Measurements from ENCODE around the gene AGPAT3.

The AGPAT3 gene

DNA sequence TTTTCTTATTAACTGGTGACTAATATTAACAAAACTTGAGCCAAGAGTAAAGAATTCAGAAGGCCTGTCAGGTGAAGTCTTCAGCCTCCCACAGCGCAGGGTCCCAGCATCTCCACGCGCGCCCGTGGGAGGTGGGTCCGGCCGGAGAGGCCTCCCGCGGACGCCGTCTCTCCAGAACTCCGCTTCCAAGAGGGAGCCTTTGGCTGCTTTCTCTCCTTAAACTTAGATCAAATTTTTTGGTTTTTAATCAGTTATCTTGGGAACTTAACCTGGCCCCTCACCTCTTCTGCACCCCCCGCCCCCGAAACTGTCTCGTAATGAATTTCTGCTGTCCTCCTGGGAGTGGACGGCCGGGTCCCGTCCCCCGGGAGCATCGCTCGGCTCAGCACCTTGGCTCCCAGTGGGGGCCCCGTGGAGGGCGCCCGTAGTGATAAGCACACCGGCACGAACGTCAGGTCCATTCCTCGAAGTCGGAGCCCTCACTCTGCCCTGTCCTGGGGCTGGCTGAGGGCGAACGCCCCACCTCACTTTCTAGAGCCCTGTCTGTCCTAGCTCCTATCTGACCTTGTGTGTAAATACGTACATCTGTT, 117.6 kb downstream of the AGPAT3 start:
- DNase-seq, result no peak

- DNase-seq, result no peak
These were observed 118.4 kb downstream of the AGPAT3 start for GRCh38 chr21:43983390-43983789.

GRCh38 chr21:43983860-43984420, 118.9 kb downstream of the AGPAT3 start:
- no peak for DNase-seq

DNA sequence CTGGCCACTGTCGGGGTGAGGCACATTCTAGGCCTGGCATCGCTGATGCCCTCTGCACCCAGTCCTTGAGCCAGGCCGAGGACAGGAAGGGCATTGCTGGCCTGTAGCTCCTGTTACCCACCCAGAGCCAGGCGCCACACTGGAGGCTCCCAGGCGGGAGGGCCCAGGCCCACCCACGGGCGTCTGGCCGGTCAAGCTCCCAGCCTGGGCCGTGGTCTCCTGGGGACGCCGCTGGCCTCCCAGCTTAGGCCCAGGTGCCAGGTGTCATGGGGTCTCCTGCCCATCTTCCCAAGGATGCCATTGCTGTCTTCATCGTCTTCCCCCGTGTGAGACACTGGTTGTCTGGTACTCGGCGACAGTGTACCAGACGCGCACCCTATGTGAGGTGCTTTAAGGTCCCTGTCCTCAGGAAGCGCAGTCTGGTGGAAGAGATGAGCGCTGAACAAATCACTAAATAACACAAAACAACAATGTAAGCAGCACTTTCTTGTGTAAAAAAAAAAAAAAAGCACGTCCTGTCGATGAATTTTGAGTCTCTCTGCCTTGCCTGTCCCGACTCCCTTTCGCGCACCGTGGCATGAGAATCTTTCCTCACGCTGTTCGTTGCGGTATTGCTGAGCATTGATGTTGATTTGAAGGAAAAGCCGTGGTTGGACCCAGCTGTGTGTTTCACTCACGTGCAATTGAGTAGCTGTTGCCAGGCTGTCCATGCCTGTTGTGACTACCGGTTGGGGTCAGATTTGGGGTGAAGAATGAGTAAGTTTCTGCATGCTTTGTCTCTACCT, 120.1 kb downstream of the AGPAT3 start:
- DNase-seq, result no peak

DNA sequence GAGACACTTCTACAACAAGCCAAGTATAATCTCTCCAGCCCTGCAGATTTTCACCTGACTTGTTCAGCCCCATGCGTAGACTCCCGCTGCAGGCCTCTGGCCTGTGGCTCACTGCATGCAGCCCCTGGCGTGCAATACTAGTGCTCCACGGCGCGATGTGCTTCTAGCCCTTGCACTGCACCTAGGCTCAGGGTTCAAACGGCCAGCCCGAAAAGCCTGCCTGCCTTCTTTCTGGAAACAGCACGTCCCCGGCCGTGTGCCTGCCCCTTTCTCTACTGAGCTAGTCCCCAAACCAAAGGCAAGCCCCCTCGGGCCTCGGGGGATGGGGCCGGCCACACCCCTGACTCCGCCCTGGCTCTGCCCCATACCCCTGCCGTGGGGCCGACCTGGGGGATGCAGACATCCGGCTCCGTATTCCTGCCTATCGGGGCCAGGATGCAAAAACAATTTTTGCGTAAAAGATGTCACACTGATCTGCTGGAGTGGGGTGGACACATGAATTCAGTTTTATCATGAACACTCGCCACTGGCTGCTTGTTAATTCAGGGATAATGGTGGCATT, 120.7 kb downstream of the AGPAT3 start:
- DNase-seq, result no peak

DNA sequence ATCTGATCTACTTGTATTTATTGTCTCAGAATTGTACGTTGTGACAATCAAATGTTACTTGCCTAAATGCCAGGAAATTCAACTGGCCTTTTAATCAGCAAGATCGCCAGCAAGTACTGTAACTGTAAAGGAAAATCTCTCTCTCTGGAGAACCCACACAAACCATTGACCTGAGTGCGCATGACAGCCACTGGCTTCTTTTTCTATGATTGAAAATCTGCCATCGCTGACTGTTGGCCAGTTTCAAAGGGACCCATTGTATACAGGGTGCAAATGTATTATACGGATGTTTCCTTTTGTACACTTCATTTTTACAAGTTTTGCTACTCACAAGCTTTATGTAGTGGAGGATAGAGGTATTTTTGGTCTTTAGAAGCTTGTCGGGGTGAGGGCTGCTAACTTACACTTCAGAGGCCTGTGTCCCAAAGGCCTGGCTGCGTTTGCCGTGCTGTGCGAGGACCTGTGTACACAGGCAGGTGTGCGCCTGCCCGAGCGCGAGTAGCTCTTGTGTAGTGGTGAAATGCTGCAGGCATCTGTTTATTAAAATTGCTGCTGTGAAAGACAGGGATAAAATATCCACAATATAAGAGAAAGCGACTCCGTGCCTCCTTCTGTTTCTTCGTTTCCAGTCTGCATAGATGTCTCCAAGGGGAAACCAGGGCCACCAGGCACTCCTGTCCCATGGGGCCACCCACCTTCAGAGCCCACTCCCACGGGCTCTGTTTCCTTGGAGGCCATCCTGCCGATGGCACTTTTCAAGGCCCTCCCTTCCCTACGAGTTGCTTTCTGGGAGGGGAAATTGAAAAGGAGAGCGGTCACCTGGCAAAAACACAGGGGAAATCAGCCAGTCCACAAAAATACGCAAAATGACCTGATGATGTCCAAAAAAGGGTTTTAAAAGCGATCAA, 121.8 kb downstream of the AGPAT3 start:
- no peak for DNase-seq

GRCh38 chr21:43987509-43987908, 122.5 kb downstream of the AGPAT3 start:
- DNase-seq, result no peak

- no peak for DNase-seq
These were observed 123.0 kb downstream of the AGPAT3 start for GRCh38 chr21:43988016-43988415.

- no peak for DNase-seq
These were observed 123.6 kb downstream of the AGPAT3 start for GRCh38 chr21:43988506-43989230.

- no peak for DNase-seq
These were observed 124.4 kb downstream of the AGPAT3 start for GRCh38 chr21:43989401-43989800.

- DNase-seq, result no peak
These were observed 126.5 kb downstream of the AGPAT3 start for GRCh38 chr21:43991447-43991991.

DNA sequence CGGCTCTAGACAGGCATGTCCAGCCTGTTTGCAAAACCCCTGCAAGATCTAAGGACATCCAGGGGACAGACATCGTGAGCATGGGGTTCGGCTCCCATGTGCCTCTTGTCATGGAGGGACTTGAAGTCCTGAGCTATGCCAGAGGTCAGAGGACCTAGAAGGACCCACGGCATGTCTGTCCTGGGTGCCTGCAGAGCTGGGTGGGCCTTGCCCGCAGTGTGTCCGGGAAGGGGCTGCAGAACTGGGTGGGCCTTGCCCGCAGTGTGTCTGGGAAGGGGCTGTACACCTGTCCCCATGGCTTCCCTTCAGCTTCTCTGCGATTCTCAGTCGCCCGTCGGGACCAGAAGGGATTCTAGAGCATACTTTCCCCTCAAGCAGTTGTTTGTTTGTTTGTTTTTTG, 127.1 kb downstream of the AGPAT3 start:
- DNase-seq, result no peak

GRCh38 chr21:43993420-43993934, 128.5 kb downstream of the AGPAT3 start:
- no peak for DNase-seq

DNA sequence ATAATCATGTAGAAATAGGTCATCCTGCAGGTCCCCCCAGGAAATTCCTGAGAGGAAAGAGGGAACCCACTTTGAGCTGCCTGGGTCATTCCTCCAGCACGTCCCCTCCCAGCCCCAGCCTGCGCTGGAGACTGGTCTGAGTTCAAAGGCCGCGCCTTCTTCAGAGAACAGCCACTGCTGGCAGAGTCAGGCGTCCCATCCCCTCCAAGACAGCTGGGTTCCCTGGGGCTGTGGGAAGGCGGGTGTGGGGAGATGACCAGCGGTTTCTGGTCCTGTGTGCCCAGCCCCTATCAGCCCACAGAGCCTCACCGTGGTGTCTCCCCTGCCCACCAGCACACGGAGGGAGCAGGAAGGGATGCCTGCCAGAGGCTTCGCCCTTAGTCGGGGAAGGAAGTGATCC, 129.1 kb downstream of the AGPAT3 start:
- DNase-seq, result no peak

- DNase-seq, result no peak
These were observed 129.6 kb downstream of the AGPAT3 start for GRCh38 chr21:43994646-43995045.

DNA sequence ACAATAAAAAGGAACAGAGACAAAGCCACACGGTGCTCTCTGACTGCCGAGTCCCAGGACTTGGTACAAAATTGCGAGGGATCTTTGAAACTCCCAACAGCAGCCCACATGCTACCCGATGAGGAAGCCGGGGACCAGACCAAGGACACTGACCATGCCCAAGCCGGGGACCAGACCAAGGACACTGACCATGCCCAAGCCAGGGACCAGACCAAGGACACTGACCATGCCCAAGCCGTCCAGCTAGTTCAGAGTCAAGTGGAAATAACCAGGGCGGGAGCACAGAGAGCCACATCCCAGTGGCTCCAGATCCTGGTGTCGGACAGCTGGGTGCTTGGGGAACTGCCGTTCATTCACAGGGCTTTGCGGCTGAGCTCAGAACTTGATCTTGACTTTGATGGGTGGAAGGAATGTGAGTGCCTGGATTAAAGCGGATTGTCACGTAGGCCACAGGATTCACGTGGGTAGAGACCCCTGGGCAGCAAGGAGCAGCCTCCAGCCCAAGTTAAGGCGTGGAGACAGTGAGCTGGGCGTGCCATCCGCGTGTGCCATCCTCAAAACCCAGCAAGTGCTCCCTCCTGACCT, 130.6 kb downstream of the AGPAT3 start:
- DNase-seq, result no peak

DNA sequence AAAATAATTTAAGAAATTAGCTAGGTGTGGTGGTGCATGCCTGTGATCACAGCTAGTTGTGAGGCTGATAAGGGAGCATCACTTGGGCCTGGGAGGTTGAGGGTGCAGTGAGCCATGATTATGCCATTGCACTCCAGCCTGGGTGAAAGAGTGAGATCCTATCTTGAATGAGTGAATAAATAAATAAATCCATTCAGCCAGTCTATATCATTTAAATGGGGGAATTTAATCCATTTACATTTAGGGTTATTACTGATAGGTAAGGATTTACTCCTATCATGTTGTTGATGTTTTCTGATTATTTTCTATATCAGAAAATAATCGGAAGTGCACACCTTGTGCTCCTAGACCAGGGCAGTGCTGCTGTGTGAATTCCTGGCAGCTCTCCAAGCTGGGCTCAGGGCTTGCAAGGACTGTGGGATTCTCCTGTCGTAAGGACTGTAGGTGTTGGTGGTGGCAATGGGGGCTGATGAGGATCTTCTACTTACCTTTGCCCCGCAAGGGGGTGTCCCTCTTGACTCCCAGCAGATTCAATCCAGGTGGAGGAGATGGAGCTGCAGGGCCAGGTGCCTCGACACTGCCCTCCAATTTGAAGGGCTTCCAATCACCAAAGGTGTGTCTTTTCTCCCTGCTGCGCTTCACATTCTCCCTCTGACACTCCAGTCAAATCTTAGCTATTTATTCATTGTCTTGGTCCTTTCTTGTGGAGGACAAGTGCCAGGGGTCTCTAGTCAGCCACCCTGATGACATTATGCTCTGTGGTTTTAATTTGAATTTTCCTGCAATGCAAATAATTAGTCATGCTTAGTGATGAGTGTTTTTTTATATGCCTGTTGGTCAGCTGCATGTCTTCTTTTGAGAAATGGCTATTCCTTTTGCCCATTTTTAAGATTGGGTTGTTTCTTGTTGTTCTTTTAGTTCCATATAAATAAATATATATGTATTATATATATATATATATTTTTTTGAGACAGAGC, 133.0 kb downstream of the AGPAT3 start:
- no peak for DNase-seq

GRCh38 chr21:44000360-44000759, 135.3 kb downstream of the AGPAT3 start:
- DNase-seq, result no peak

GRCh38 chr21:44002511-44002910, 137.5 kb downstream of the AGPAT3 start:
- DNase-seq, result no peak
